HepG2 (cell line): ENCODE results near the gene FNDC4. TPM values are rescaled to one million over a fixed set of nuclear protein-coding genes. Genes with fewer than 3 reads are reported as not detected.

ENCODE experiments used
- BRD4 ChIP-seq: sonication (generic); formaldehyde crosslinking; IDR thresholded peaks from 2 replicates; pipeline ENCODE4 v1.4.0; 2020; ENCODE audit warnings: missing genetic modification reagents
- HHEX ChIP-seq: IDR thresholded peaks from 2 replicates; pipeline ENCODE4 v1.6.1; 2016; ENCODE audit warnings: control low read depth
- HOXA5 ChIP-seq: sonication (generic); formaldehyde crosslinking; IDR thresholded peaks from 2 replicates; pipeline ENCODE4 v1.4.0; 2020; ENCODE audit warnings: missing genetic modification reagents
- MATR3 ChIP-seq: sonication (generic); formaldehyde crosslinking; IDR thresholded peaks from 2 replicates; pipeline ENCODE4 v1.4.0; 2020; ENCODE audit warnings: missing genetic modification reagents
- REL ChIP-seq: sonication (generic); formaldehyde crosslinking; conservative IDR thresholded peaks from 2 replicates; pipeline ENCODE4 v1.8.0; 2022; ENCODE audit warnings: mild to moderate bottlenecking, missing genetic modification reagents, moderate library complexity
- RFX5 ChIP-seq: IDR thresholded peaks from 2 replicates; pipeline ENCODE4 v1.6.1; 2011; ENCODE audit warnings: low read depth, low read length, improper control_type of control experiment
- RXRB ChIP-seq: IDR thresholded peaks from 2 replicates; pipeline ENCODE4 v1.6.1; 2016; ENCODE audit warnings: borderline replicate concordance, missing genetic modification reagents, missing compliant biosample characterization
- SIN3B ChIP-seq: fragments of 150-350 bp; IDR thresholded peaks from 2 replicates; pipeline ENCODE4 v1.6.1; 2014; ENCODE audit warnings: low read length
- SOX6 ChIP-seq, 2 experiments: fragments of 450-650 bp in 1 of 2; sonication (generic) in 1 of 2; formaldehyde crosslinking in 1 of 2; IDR thresholded peaks; 2 replicates each; pipeline versions ENCODE4 v1.4.0 to v1.6.1; 2017 to 2020; ENCODE audit warnings: antibody characterized with exemption in 1 of 2, mild to moderate bottlenecking in 1 of 2, missing genetic modification reagents in 1 of 2
- TEAD2 ChIP-seq: sonication (generic); formaldehyde crosslinking; IDR thresholded peaks from 2 replicates; pipeline ENCODE4 v1.9.0; 2021; ENCODE audit warnings: missing genetic modification reagents
- TGIF2 ChIP-seq: IDR thresholded peaks from 2 replicates; pipeline ENCODE4 v1.6.1; 2016; ENCODE audit warnings: control low read depth, missing compliant biosample characterization
- ZFP82 ChIP-seq: sonication (generic); formaldehyde crosslinking; IDR thresholded peaks from 2 replicates; pipeline ENCODE4 v1.5.1; 2020; ENCODE audit warnings: mild to moderate bottlenecking, missing genetic modification reagents, borderline replicate concordance
- ZNF605 ChIP-seq: sonication (generic); formaldehyde crosslinking; IDR thresholded peaks from 2 replicates; pipeline ENCODE4 v1.8.0; 2022; ENCODE audit warnings: mild to moderate bottlenecking, missing genetic modification reagents
- ZNF687 ChIP-seq: sonication (generic); formaldehyde crosslinking; IDR thresholded peaks from 2 replicates; pipeline ENCODE4 v1.5.1; 2020; ENCODE audit warnings: mild to moderate bottlenecking, missing genetic modification reagents, moderate library complexity
- ZNF775 ChIP-seq: sonication (generic); formaldehyde crosslinking; IDR thresholded peaks from 2 replicates; pipeline ENCODE4 v1.4.0; 2020; ENCODE audit warnings: missing genetic modification reagents, mild to moderate bottlenecking, moderate library complexity, borderline replicate concordance
- ZSCAN31 ChIP-seq: sonication (generic); formaldehyde crosslinking; IDR thresholded peaks from 2 replicates; pipeline ENCODE4 v1.5.0; 2020; ENCODE audit warnings: low read depth, mild to moderate bottlenecking, missing genetic modification reagents
- polyA plus RNA-seq, 8 experiments: library from polyadenylated mRNA; depleted of rRNA in 3 of 8; stranded (reverse) in 7 of 8; unstranded in 1 of 8; fragments of >200 nt; fragmentation: Illumina TruSeq in 4 of 8; extraction: Trizol in 4 of 8; gene quantifications; 2 replicates each; pipeline versions ENCODE4 v1.2.1 to v1.2.3, GENCODE V29; 2011 to 2016; ENCODE audit warnings: low read depth in 4 of 8, missing spikeins in 1 of 8, mixed read lengths in 1 of 8; ENCODE audit not compliant: insufficient read depth in 1 of 8
- total RNA-seq, 5 experiments: library from RNA; depleted of rRNA; stranded (reverse); fragments of >200 nt; fragmentation: Illumina TruSeq; extraction: Trizol; gene quantifications; 2 replicates each; pipeline ENCODE4 v1.2.3, GENCODE V29; 2016; ENCODE audit warnings: low read depth in 1 of 5
- TF ChIP-seq, protein P1 (sequence below): sonication (generic); formaldehyde crosslinking; IDR thresholded peaks from 2 replicates; pipeline ENCODE4 v1.4.0; 2020; ENCODE audit warnings: missing genetic modification reagents
- TF ChIP-seq, protein P2 (sequence below): sonication (generic); formaldehyde crosslinking; IDR thresholded peaks from 2 replicates; pipeline ENCODE4 v1.4.0; 2020; ENCODE audit warnings: missing genetic modification reagents; ENCODE audit errors: not compliant biosample characterization
- TF ChIP-seq, protein P3 (sequence below): sonication (generic); formaldehyde crosslinking; IDR thresholded peaks from 2 replicates; pipeline ENCODE4 v1.8.1; 2022; ENCODE audit warnings: low read depth, mild to moderate bottlenecking, missing genetic modification reagents

The FNDC4 gene
- total and polyA plus RNA-seq, 2 of the 13 experiments (the other 11 are each of a cell fraction or from before 2014, with no cell fraction given), result 9.0 to 17.4 TPM

GRCh38 chr2:27496357-27497287, 1.6 kb upstream of the FNDC4 start, which contains the start of gene GCKR (continued):
- TF ChIP-seq, protein P1, sequence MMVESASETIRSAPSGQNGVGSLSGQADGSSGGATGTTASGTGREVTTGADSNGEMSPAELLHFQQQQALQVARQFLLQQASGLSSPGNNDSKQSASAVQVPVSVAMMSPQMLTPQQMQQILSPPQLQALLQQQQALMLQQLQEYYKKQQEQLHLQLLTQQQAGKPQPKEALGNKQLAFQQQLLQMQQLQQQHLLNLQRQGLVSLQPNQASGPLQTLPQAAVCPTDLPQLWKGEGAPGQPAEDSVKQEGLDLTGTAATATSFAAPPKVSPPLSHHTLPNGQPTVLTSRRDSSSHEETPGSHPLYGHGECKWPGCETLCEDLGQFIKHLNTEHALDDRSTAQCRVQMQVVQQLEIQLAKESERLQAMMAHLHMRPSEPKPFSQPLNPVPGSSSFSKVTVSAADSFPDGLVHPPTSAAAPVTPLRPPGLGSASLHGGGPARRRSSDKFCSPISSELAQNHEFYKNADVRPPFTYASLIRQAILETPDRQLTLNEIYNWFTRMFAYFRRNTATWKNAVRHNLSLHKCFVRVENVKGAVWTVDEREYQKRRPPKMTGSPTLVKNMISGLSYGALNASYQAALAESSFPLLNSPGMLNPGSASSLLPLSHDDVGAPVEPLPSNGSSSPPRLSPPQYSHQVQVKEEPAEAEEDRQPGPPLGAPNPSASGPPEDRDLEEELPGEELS (CRISPR knock-in tag), result no peak; the same call in 1 of the 2 replicates
- no peak for TF ChIP-seq ZFP82 (CRISPR knock-in tag)
- TF ChIP-seq, protein P2, sequence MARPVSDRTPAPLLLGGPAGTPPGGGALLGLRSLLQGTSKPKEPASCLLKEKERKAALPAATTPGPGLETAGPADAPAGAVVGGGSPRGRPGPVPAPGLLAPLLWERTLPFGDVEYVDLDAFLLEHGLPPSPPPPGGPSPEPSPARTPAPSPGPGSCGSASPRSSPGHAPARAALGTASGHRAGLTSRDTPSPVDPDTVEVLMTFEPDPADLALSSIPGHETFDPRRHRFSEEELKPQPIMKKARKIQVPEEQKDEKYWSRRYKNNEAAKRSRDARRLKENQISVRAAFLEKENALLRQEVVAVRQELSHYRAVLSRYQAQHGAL, result no peak
- no peak for TF ChIP-seq SIN3B
- TF ChIP-seq BRD4 (CRISPR knock-in tag), result peak; percentile 39; the same call in 1 of the 2 replicates
- TF ChIP-seq ZNF775 (CRISPR knock-in tag), result no peak
- 0 out of 2 replicates have a peak, but pooled peaks have one; percentile 70 for TF ChIP-seq ZSCAN31
- TF ChIP-seq TGIF2 (CRISPR knock-in tag), result no peak; the same call in 1 of the 2 replicates
- TF ChIP-seq, protein P3, sequence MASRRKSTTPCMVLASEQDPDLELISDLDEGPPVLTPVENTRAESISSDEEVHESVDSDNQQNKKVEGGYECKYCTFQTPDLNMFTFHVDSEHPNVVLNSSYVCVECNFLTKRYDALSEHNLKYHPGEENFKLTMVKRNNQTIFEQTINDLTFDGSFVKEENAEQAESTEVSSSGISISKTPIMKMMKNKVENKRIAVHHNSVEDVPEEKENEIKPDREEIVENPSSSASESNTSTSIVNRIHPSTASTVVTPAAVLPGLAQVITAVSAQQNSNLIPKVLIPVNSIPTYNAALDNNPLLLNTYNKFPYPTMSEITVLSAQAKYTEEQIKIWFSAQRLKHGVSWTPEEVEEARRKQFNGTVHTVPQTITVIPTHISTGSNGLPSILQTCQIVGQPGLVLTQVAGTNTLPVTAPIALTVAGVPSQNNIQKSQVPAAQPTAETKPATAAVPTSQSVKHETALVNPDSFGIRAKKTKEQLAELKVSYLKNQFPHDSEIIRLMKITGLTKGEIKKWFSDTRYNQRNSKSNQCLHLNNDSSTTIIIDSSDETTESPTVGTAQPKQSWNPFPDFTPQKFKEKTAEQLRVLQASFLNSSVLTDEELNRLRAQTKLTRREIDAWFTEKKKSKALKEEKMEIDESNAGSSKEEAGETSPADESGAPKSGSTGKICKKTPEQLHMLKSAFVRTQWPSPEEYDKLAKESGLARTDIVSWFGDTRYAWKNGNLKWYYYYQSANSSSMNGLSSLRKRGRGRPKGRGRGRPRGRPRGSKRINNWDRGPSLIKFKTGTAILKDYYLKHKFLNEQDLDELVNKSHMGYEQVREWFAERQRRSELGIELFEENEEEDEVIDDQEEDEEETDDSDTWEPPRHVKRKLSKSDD, result no peak; the same call in 1 of the 2 replicates
- no peak for TF ChIP-seq SOX6 (IDR thresholded peaks at IDR 0.05)
- peak; percentile 90 for TF ChIP-seq SOX6 (CRISPR knock-in tag; IDR thresholded peaks at IDR 0.05)
- TF ChIP-seq REL (CRISPR knock-in tag), result no peak
- TF ChIP-seq TEAD2 (CRISPR knock-in tag), result no peak
- peak; percentile 97 for TF ChIP-seq ZNF605 (CRISPR knock-in tag)
- peak; percentile 25; the same call in 1 of the 2 replicates for TF ChIP-seq HOXA5 (CRISPR knock-in tag)
- TF ChIP-seq RFX5, result peak; percentile 7; the same call in 1 of the 2 replicates
- TF ChIP-seq RXRB (CRISPR knock-in tag), result peak; percentile 47
- TF ChIP-seq MATR3 (CRISPR knock-in tag), result no peak
- TF ChIP-seq HHEX (CRISPR knock-in tag), result no peak
- TF ChIP-seq ZNF687 (CRISPR knock-in tag), result peak; percentile 99
